ENCODE measurements around the gene CFAP107. TPM values are rescaled to one million over a fixed set of nuclear protein-coding genes. Genes with fewer than 3 reads are reported as not detected.

The CFAP107 gene
- total and polyA plus RNA-seq, 12 donors: not detected

DNA sequence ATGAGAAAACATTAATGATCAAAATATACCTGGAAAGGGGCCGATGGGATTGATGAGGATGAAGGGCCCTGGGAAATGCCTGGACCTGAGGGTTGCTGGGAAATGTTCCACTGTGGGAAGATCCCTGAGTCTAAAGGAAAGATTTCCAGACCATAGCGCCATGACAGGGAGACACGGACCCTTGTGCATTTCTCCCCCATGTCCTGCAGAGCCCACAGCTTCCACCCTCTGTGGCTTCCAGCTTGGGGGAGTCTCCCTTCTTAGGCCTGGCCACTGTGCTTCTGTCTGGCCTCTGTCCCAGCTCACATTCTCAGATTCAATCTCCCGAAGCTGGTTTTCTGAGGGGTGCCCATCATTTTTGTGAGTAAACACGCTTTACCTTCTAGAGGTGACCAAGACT is 26.5 kb downstream of the CFAP107 start:
- H3K9me3 ChIP-seq (replicated peaks in 1 of 3): no peaks in the 10 kb centered on the region
- H3K27ac ChIP-seq: no peak overlapping the region
- DNase-seq: no peak
- no peak overlapping the region for H3K4me3 ChIP-seq
- TF ChIP-seq, protein P1, sequence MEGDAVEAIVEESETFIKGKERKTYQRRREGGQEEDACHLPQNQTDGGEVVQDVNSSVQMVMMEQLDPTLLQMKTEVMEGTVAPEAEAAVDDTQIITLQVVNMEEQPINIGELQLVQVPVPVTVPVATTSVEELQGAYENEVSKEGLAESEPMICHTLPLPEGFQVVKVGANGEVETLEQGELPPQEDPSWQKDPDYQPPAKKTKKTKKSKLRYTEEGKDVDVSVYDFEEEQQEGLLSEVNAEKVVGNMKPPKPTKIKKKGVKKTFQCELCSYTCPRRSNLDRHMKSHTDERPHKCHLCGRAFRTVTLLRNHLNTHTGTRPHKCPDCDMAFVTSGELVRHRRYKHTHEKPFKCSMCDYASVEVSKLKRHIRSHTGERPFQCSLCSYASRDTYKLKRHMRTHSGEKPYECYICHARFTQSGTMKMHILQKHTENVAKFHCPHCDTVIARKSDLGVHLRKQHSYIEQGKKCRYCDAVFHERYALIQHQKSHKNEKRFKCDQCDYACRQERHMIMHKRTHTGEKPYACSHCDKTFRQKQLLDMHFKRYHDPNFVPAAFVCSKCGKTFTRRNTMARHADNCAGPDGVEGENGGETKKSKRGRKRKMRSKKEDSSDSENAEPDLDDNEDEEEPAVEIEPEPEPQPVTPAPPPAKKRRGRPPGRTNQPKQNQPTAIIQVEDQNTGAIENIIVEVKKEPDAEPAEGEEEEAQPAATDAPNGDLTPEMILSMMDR (IDR thresholded peaks at IDR 0.05): no peak
- no peak for TF ChIP-seq POLR2A (IDR thresholded peaks at IDR 0.05)
- H3K36me3 ChIP-seq (replicated peaks in 1 of 2): no peaks in the 10 kb centered on the region
- H3K4me1 ChIP-seq (replicated peaks in 1 of 2): no peaks in the 10 kb centered on the region
- intact Hi-C loops (cut with DNase I): no loop called here
- peaks cover 6% of the 10 kb centered on the region for H3K27me3 ChIP-seq
- 82 to 89% (median 86%) methylated on average over 5 of the region's 5 CpGs for WGBS, 4 donors

DNA sequence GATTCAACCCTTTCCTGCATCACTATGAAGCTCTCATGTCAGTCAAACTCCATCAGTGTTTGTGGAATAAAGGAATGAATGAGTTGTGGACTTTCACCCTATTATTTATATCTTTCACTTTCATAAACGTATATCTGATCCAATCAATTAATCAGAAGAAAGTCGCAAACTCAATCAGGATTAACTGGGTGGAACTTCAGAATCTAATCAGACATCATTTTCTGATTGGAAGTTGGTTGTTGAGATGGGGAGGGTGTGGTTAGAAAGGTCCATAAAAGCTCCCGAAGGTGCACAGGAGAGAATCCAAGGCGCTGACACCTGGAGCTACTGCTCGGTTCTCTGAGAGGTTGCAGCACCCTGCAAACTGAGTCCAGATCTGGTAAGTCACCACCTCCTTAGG is 27.4 kb downstream of the CFAP107 start, which contains the start of gene PRAMEF12:
TSS of gene PRAMEF12 (plus strand) at position 301 of the 400 bp plus-strand sequence. CDS start 1,130 bp downstream, outside the sequence.
- peaks cover 6% of the 10 kb centered on the region for H3K27me3 ChIP-seq
- WGBS, 4 donors: 78 to 91% (median 82%) methylated on average over 5 of the region's 5 CpGs
- H3K4me1 ChIP-seq (replicated peaks in 1 of 2): no peaks in the 10 kb centered on the region
- H3K27ac ChIP-seq: no peak within 1 kb of the TSS
- intact Hi-C loops (cut with DNase I): no loop called here
- no peak for DNase-seq
- H3K9me3 ChIP-seq (replicated peaks in 1 of 3): no peaks in the 10 kb centered on the region
- no peaks in the 10 kb centered on the region for H3K36me3 ChIP-seq (replicated peaks in 1 of 2)
- TF ChIP-seq, protein P1 (IDR thresholded peaks at IDR 0.05): no peak
- TF ChIP-seq POLR2A (IDR thresholded peaks at IDR 0.05): no peak
- H3K4me3 ChIP-seq: no peak within 1 kb of the TSS

DNA sequence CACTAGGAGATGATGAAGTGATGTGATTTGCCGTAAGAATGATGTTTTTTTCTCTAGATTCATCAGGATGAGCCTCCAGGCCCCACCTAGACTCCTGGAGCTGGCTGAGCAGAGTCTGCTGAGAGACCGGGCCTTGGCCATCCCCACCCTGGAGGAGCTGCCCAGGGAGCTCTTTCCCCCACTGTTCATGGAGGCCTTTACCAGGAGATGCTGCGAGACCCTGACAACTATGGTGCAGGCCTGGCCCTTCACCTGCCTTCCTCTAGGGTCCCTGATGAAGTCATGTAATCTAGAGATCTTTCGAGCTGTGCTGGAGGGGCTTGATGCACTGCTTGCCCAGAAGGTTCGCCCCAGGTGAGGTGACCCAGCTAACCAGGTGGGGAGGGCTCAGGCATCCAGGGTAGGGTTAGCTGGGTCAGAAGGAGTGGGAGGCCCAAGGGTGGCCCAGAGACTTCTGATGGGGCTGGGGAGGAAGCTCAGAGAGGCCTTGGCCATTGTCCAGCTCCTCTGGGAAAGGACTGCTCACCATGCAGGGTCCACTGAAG is 28.9 kb downstream of the CFAP107 start:
- 80 to 85% (median 83%) methylated on average over 3 to 5 of the region's 5 CpGs for WGBS, 4 donors
- H3K27ac ChIP-seq: no peak overlapping the region

DNA sequence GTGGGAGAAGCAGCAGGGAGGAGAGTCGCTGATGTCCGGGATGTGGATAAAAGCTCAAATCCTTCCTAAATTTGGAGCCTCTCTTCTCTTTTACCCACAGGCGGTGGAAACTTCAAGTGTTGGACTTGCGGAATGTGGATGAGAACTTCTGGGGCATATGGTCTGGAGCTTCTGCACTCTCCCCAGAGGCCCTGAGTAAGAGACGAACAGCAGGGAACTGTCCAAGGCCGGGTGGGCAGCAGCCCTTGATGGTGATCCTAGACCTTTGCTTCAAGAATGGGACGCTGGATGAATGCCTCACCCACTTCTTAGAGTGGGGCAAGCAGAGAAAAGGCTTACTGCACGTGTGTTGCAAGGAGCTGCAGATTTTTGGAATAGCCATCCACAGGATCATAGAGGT is 29.4 kb downstream of the CFAP107 start:
- WGBS, 4 donors: 66 to 73% (median 68%) methylated on average over 7 to 8 of the region's 8 CpGs
- intact Hi-C loops (cut with DNase I): no loop called here
- Histone ChIP-seq H3K4me1 (replicated peaks in 1 of 2) (no peaks in the 10 kb centered on the region), H3K9me3 (replicated peaks in 1 of 3) (no peaks in the 10 kb centered on the region), H3K27ac (no peak overlapping the region), H3K27me3 (peaks cover 6% of the 10 kb centered on the region), H3K4me3 (no peak overlapping the region), H3K36me3 (replicated peaks in 1 of 2) (no peaks in the 10 kb centered on the region)
- TF ChIP-seq, protein P1 (IDR thresholded peaks at IDR 0.05): no peak
- no peak for TF ChIP-seq POLR2A (IDR thresholded peaks at IDR 0.05)
- no peak for DNase-seq

More for the DNA sequence above, 28.9 kb downstream of the CFAP107 start:
- no peak for TF ChIP-seq POLR2A (IDR thresholded peaks at IDR 0.05)
- TF ChIP-seq, protein P1 (IDR thresholded peaks at IDR 0.05): no peak
- Histone ChIP-seq H3K9me3 (replicated peaks in 1 of 3) (no peaks in the 10 kb centered on the region), H3K4me3 (no peak overlapping the region), H3K4me1 (replicated peaks in 1 of 2) (no peaks in the 10 kb centered on the region), H3K27me3 (peaks cover 6% of the 10 kb centered on the region), H3K36me3 (replicated peaks in 1 of 2) (no peaks in the 10 kb centered on the region)
- intact Hi-C loops (cut with DNase I): no loop called here
- no peak for DNase-seq

All from adrenal gland (tissue), 12 donors.